IMR-90 (cell line): ENCODE data around the gene FSTL3. TPM values are rescaled to one million over a fixed set of nuclear protein-coding genes. Genes with fewer than 3 reads are reported as not detected.
A peak's percentile ranks its signal among the peaks of the same experiment; 100 is the strongest.

Experiments used
- ATAC-seq: fragments of 200-7000 bp; cut with Tn5 transposase; 2 replicates; pipeline ENCODE4 v1.9.1; 2020; ENCODE audit warnings: low read depth, mild to moderate bottlenecking, moderate library complexity
- BruUV-seq: library from RNA; stranded (reverse); fragments of 400-500 nt; replicated peaks from 2 replicates; lab custom pipeline; 2021; lab: Mats Ljungman, UMichigan
- CTCF ChIA-PET: fragments of 300-600 bp; formaldehyde crosslinking; extraction: SDS; loops from one replicate; lab custom pipeline; 2021; ENCODE audit warnings: antibody characterized with exemption; lab: Yijun Ruan, JAX
- POLR2A ChIA-PET: fragments of 300-600 bp; sonication (Branson Sonifier 250); formaldehyde crosslinking; loops from one replicate; lab custom pipeline; 2022; ENCODE audit warnings: antibody characterized with exemption; ENCODE audit not compliant: unreplicated experiment; lab: Charles Lee
- DNase-seq: peaks from one replicate; pipeline ENCODE4 v3.0.0; 2013
- H2AFZ ChIP-seq: replicated peaks from 2 replicates; pipeline ENCODE3; 2013; ENCODE audit warnings: low read length, mild to moderate bottlenecking; ENCODE audit not compliant: poor library complexity
- H2AK5ac ChIP-seq: 2 replicates; pipeline ENCODE4 v1.6.1; 2013; ENCODE audit warnings: low read depth, low read length, inconsistent platforms
- H2AK9ac ChIP-seq: replicated peaks from 2 replicates; pipeline ENCODE3; 2013; ENCODE audit warnings: mild to moderate bottlenecking, low read depth, low read length, moderate library complexity; ENCODE audit not compliant: poor library complexity
- H2BK120ac ChIP-seq: 2 replicates; pipeline ENCODE4 v1.6.1; 2013; ENCODE audit warnings: low read depth, low read length, inconsistent platforms
- H2BK15ac ChIP-seq: 3 replicates; pipeline ENCODE4 v1.6.1; 2013; ENCODE audit warnings: low read depth, low read length, inconsistent platforms
- H2BK20ac ChIP-seq: 2 replicates; pipeline ENCODE4 v1.6.1; 2013; ENCODE audit warnings: low read depth, mild to moderate bottlenecking, inconsistent platforms, low read length, moderate library complexity
- H2BK5ac ChIP-seq: 2 replicates; pipeline ENCODE4 v1.6.1; 2013; ENCODE audit warnings: mild to moderate bottlenecking, low read depth, low read length, inconsistent platforms; ENCODE audit not compliant: poor library complexity, severe bottlenecking
- H3K14ac ChIP-seq: replicated peaks from 2 replicates; pipeline ENCODE4 v1.6.1; 2013; ENCODE audit warnings: low read depth, low read length, inconsistent platforms
- H3K18ac ChIP-seq: 2 replicates; pipeline ENCODE4 v1.6.1; 2013; ENCODE audit warnings: low read depth, low read length, control low read depth
- H3K23ac ChIP-seq: 2 replicates; pipeline ENCODE4 v1.6.1; 2013; ENCODE audit warnings: low read depth, low read length, inconsistent platforms
- H3K27ac ChIP-seq: 2 replicates; pipeline ENCODE4 v1.5.1; 2013; ENCODE audit warnings: mild to moderate bottlenecking, control low read depth, low read length; ENCODE audit not compliant: insufficient read depth
- H3K27me3 ChIP-seq: 2 replicates; pipeline ENCODE4 v1.6.1; 2013; ENCODE audit warnings: low read length; ENCODE audit not compliant: control insufficient read depth, insufficient read depth
- H3K36me3 ChIP-seq: 2 replicates; pipeline ENCODE4 v1.6.1; 2013; ENCODE audit warnings: low read length, mixed read lengths; ENCODE audit not compliant: control insufficient read depth, insufficient read depth
- H3K4ac ChIP-seq: 2 replicates; pipeline ENCODE4 v1.6.1; 2013; ENCODE audit warnings: low read depth, low read length, inconsistent platforms
- H3K4me1 ChIP-seq: 2 replicates; pipeline ENCODE4 v1.6.1; 2013; ENCODE audit warnings: low read length, mixed read lengths; ENCODE audit not compliant: control insufficient read depth, insufficient read depth
- H3K4me2 ChIP-seq: 2 replicates; pipeline ENCODE4 v1.6.1; 2013; ENCODE audit warnings: low read depth, mild to moderate bottlenecking, control low read depth, low read length, moderate library complexity
- H3K4me3 ChIP-seq: 2 replicates; pipeline ENCODE4 v1.5.1; 2013; ENCODE audit warnings: low read depth, mild to moderate bottlenecking, control low read depth, low read length, moderate library complexity; ENCODE audit not compliant: insufficient read depth
- H3K56ac ChIP-seq: 2 replicates; pipeline ENCODE4 v1.6.1; 2013; ENCODE audit warnings: low read length, inconsistent platforms; ENCODE audit not compliant: insufficient read depth; ENCODE audit errors: extremely low read depth
- H3K79me1 ChIP-seq, 2 experiments: 2 replicates each; pipeline ENCODE4 v1.6.1; 2013; ENCODE audit warnings: low read length in 2 of 2, inconsistent platforms in 1 of 2, low read depth in 1 of 2
- H3K9ac ChIP-seq: 2 replicates; pipeline ENCODE4 v1.6.1; 2013; ENCODE audit warnings: low read depth, low read length, control low read depth
- H3K9me1 ChIP-seq: 2 replicates; pipeline ENCODE4 v1.6.1; 2013; ENCODE audit warnings: low read length, inconsistent platforms; ENCODE audit not compliant: insufficient read depth
- H3K9me3 ChIP-seq: 2 replicates; pipeline ENCODE4 v1.6.1; 2013; ENCODE audit warnings: low read length; ENCODE audit not compliant: control insufficient read depth, insufficient read depth
- H4K20me1 ChIP-seq: 2 replicates; pipeline ENCODE4 v1.6.1; 2013; ENCODE audit warnings: low read length, inconsistent platforms; ENCODE audit not compliant: insufficient read depth
- H4K5ac ChIP-seq: 2 replicates; pipeline ENCODE4 v1.6.1; 2013; ENCODE audit warnings: mild to moderate bottlenecking, low read depth, low read length, control low read depth
- H4K8ac ChIP-seq, 2 experiments: 2 replicates each; pipeline ENCODE4 v1.6.1; 2013; ENCODE audit warnings: low read depth in 2 of 2, low read length in 2 of 2, control low read depth in 1 of 2, inconsistent platforms in 1 of 2
- H4K91ac ChIP-seq: 2 replicates; pipeline ENCODE4 v1.6.1; 2013; ENCODE audit warnings: low read depth, low read length, inconsistent platforms; ENCODE audit not compliant: insufficient read depth
- BHLHE40 ChIP-seq: fragments of 150-350 bp; IDR thresholded peaks from 2 replicates; pipeline ENCODE4 v1.6.1; 2016; ENCODE audit warnings: mild to moderate bottlenecking, low read depth, low read length
- CEBPB ChIP-seq: IDR thresholded peaks from 2 replicates; pipeline ENCODE4 v1.6.1; 2012; ENCODE audit warnings: low read depth, low read length, improper control_type of control experiment
- CHD1 ChIP-seq: IDR thresholded peaks from 2 replicates; pipeline ENCODE4 v1.6.1; 2012; ENCODE audit warnings: low read depth, low read length, improper control_type of control experiment
- MXI1 ChIP-seq: IDR thresholded peaks from 2 replicates; pipeline ENCODE4 v1.6.1; 2012; ENCODE audit warnings: low read depth, mild to moderate bottlenecking, low read length, moderate library complexity, borderline replicate concordance
- RCOR1 ChIP-seq: IDR thresholded peaks from 2 replicates; pipeline ENCODE4 v1.6.1; 2012; ENCODE audit warnings: mild to moderate bottlenecking, low read length, improper control_type of control experiment; ENCODE audit not compliant: insufficient replicate concordance
- RFX5 ChIP-seq: IDR thresholded peaks from 2 replicates; pipeline ENCODE4 v1.8.0; 2012; ENCODE audit warnings: low read depth, mild to moderate bottlenecking, low read length, moderate library complexity
- WGBS, 2 experiments: methylation state at CpG; one replicate each; pipeline versions ENCODE4 v1.1.5 to v1.1.7; 2013; ENCODE audit warnings: missing lambda C conversion rate in 2 of 2; ENCODE audit not compliant: insufficient read length in 1 of 2; ENCODE audit errors: extremely low coverage in 2 of 2; 5-methylcytosine and 5-hydroxymethylcytosine counted together
- dilution Hi-C: fragments of 300-500 bp; cut with HindIII; formaldehyde crosslinking; loops from one replicate; pipeline ENCODE4 v1.14.3; 2018; ENCODE audit warnings: low sequenced_read_pairs; ENCODE audit not compliant: unreplicated experiment
- in situ Hi-C: fragments of 300-500 bp; cut with MboI; formaldehyde crosslinking; loops from 3 replicates; pipeline ENCODE4 v1.14.3; 2019; ENCODE audit warnings: low sequenced_read_pairs, inconsistent platforms, mixed read lengths
- intact Hi-C: fragments of 100-400 bp; cut with micrococcal nuclease; formaldehyde crosslinking; loops from 2 replicates; pipeline ENCODE4 v1.10.0; 2022
- polyA plus RNA-seq, 3 experiments: library from polyadenylated mRNA; depleted of rRNA; stranded (reverse); fragments of >200 nt; gene quantifications; 2 replicates each; pipeline ENCODE4 v1.2.3, GENCODE V29; 2012; ENCODE audit warnings: low replicate concordance in 1 of 3
- total RNA-seq: library from RNA; depleted of rRNA; stranded (reverse); fragments of >200 nt; gene quantifications from 2 replicates; pipeline ENCODE4 v1.2.3, GENCODE V29; 2012
- TF ChIP-seq, protein P1 (sequence below): fragments of 150-350 bp; IDR thresholded peaks from 2 replicates; pipeline ENCODE4 v1.6.1; 2016; ENCODE audit warnings: low read depth, mild to moderate bottlenecking, low read length, moderate library complexity, borderline replicate concordance
- TF ChIP-seq, protein P2 (sequence below): fragments of 150-350 bp; IDR thresholded peaks from 2 replicates; pipeline ENCODE4 v1.6.1; 2017; ENCODE audit warnings: mild to moderate bottlenecking, antibody characterized with exemption, low read length, low read depth

FSTL3 gene
- total and polyA plus RNA-seq, 2 of the 4 experiments (the other 2 are of a cell fraction) = 32.3 to 76.9 TPM

DNA sequence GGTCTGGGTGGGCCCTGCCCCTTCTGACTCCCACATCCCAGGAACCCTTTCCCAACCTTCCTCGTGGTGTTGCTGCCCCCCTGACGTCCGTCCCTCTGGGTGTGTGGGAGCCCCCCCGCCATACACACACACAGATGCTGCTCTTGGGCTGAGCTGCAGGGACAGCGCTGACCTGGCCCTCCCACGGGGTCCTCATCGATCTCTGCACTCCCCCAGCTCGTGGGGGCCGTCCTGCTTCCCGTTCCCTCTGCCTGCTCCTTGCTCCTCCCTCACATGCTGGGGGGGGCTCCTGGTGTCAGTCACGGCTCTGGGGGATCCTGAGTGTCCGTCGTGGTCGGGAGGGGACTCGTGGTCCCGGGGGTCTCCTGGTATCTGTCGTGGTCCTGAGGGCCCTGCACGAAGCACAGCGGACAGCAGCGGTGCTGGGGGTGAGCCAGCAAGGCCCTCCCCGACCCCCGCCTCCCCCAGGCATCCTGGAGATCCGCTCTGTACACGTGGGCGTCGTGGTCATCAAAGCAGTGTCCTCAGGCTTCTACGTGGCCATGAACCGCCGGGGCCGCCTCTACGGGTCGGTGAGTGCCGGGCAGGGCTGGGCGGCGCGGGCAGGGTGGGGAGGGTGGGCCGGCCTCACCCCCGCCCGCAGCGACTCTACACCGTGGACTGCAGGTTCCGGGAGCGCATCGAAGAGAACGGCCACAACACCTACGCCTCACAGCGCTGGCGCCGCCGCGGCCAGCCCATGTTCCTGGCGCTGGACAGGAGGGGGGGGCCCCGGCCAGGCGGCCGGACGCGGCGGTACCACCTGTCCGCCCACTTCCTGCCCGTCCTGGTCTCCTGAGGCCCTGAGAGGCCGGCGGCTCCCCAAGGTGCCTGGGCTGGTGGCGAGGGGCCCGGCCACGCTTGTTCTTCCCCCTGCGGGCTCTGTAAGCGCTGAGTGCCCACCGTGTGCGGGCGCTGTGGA lies 33.1 kb upstream of the FSTL3 start:
- no peak overlapping the region for H4K91ac ChIP-seq
- no peak overlapping the region for H4K8ac ChIP-seq
- POLR2A ChIA-PET = no interaction called here
- H3K27ac ChIP-seq = no peak overlapping the region
- TF ChIP-seq RFX5 (no peak), RCOR1 (no peak), MXI1 (no peak), CHD1 (no peak), BHLHE40 (no peak), CEBPB (no peak)
- TF ChIP-seq, protein P1, sequence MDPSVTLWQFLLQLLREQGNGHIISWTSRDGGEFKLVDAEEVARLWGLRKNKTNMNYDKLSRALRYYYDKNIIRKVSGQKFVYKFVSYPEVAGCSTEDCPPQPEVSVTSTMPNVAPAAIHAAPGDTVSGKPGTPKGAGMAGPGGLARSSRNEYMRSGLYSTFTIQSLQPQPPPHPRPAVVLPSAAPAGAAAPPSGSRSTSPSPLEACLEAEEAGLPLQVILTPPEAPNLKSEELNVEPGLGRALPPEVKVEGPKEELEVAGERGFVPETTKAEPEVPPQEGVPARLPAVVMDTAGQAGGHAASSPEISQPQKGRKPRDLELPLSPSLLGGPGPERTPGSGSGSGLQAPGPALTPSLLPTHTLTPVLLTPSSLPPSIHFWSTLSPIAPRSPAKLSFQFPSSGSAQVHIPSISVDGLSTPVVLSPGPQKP = no peak
- TF ChIP-seq, protein P2, sequence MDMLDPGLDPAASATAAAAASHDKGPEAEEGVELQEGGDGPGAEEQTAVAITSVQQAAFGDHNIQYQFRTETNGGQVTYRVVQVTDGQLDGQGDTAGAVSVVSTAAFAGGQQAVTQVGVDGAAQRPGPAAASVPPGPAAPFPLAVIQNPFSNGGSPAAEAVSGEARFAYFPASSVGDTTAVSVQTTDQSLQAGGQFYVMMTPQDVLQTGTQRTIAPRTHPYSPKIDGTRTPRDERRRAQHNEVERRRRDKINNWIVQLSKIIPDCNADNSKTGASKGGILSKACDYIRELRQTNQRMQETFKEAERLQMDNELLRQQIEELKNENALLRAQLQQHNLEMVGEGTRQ = no peak
- no TSS peak for BruUV-seq
- H2BK15ac ChIP-seq = no peak overlapping the region
- H3K56ac ChIP-seq = no peak overlapping the region
- no peak overlapping the region for H2AFZ ChIP-seq
- no peak overlapping the region for H2BK5ac ChIP-seq
- no peak overlapping the region for H4K5ac ChIP-seq
- H3K36me3 ChIP-seq = peaks cover 28% of the 10 kb centered on the region
- ATAC-seq = no peak
- no peak overlapping the region for H3K4me2 ChIP-seq
- no peak overlapping the region for H2BK120ac ChIP-seq
- no peak overlapping the region for H3K4ac ChIP-seq
- dilution Hi-C loops = no loop called here
- no peaks in the 10 kb centered on the region for H3K27me3 ChIP-seq
- DNase-seq = no peak
- H3K9ac ChIP-seq = no peak overlapping the region
- intact Hi-C loops = no loop called here
- H2BK20ac ChIP-seq = no peak overlapping the region
- H4K20me1 ChIP-seq = peaks cover 5% of the 10 kb centered on the region; the same call in 1 of the 2 replicates
- no peaks in the 10 kb centered on the region for H3K9me1 ChIP-seq
- H3K9me3 ChIP-seq = no peaks in the 10 kb centered on the region
- H3K18ac ChIP-seq = no peak overlapping the region
- H3K23ac ChIP-seq = no peak overlapping the region
- H3K4me3 ChIP-seq = no peak overlapping the region
- WGBS, 2 experiments = 83% methylated on average over 38 of the region's 70 CpGs; no CpG with 5 or more reads in 1 of the 2 experiments
- in situ Hi-C loops = no loop called here
- H3K79me1 ChIP-seq = no peaks in the 10 kb centered on the region; a peak in 1 of 4 replicates
- CTCF ChIA-PET = no interaction called here
- no peak overlapping the region; the same call in 1 of the 2 replicates for H2AK5ac ChIP-seq
- peaks cover 3% of the 10 kb centered on the region for H3K4me1 ChIP-seq
- peak overlapping the region; percentile 28 for H2AK9ac ChIP-seq
- H3K14ac ChIP-seq = no peak overlapping the region
